Stimulated activated CD4-positive, alpha-beta T cell treated with anti-CD3 and anti-CD28 coated beads, Interleukin-2, amount 100 ng/mL, for 24 hours (primary cell): ENCODE data around the gene PRKCE.
A peak's percentile ranks its signal among the peaks of the same experiment; 100 is the strongest.

ENCODE experiments used
- DNase-seq, 2 donors: peaks; one replicate each; pipeline ENCODE4 v3.0.0-alpha.2; 2020

The PRKCE gene

DNA sequence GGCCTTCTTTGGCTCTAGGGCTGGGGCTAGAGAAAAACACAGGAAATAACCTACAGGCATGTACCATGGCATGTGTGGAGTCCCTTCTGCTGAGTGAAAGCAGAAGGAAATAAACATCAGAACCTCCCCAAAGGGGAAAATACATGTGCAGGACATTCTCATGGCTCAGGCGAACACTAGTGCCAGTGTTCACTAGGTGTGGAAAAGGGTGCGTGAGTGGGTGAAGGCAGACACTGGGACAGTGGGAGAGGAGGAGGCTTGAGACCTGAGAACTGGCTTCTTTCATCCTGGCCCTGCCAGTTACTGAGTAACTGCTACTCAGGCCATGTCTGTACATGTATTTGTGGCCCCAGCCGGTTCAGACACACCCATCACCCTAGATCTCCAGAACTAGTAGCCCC is 268.2 kb downstream of the PRKCE start:
- no peak for DNase-seq

DNA sequence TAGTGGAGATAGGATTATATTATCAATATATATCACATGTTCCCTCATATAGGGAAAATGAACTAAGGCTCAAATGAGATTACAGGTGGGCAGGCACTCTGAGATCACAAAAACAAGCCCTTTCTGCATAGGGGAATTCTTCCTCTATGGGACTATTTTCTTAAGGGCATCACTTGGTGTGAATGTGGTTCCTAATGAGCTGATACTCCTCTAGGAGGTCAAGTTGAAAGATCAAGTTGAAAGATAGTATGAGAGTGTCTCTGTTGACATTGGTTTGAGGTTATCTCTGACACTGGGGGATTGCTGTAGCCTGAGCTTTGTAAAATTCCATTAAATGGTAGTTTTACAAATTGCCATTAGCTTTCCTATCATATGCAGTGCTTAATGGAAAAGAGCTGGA is 270.4 kb downstream of the PRKCE start:
- DNase-seq = no peak

DNA sequence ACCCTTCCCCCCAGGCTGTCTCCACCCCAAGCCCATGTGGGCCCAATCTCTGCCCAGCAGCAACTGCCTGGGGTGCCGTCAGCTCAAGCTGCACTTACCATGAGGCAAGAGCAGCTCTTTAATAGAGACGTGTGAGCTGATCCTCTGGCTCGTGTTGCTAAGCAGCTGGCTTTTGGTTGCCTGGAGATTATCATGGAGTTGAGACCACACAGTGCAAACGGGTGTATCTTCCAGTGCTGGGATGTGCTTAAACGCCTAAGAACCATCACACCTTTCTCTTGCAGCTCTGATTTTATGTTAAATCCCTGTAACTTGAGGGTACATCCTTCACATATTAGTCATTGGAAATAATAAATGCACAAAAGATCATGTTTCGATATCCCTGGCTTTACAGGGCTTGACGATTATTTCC is 271.1 kb downstream of the PRKCE start:
- DNase-seq = no peak

DNA sequence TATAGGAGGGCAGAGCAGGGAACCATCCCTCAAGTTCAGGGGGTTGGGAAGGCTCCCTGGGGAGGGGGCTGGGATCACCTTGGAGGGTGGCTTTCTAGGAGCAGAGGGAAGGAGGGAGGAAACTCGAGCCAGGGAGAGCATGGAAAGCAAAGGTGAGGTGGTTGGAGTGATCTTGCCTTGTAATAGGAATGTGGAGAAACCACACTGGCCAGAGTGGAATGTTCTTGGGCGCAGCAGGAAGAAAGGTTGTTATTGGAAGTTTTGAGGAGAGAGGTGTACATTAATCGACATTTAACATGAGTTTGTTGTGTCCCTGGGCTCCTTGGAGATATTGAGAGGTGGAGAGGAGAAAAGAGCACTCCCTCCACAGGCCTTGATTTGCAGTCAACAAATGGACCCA is 272.2 kb downstream of the PRKCE start:
- DNase-seq = no peak

DNA sequence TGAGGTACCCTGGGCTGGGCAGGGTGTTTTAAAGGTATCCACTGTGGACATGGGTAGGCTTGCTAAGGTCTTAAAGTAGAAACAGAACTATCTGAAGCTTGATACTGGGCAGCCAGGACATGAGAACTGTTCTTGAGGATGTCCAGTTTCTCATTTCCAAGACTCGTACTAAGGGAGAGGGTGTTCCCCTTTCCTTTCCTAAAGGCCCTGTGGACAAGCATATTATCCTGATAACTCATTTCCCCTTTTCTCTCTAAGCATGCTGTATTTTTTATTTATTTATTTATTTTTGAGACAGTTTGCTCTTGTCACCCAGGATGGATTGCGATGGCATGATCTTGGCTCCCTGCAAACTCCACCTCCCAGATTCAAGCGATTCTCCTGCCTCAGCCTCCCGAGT is 273.6 kb downstream of the PRKCE start:
- no peak for DNase-seq

DNA sequence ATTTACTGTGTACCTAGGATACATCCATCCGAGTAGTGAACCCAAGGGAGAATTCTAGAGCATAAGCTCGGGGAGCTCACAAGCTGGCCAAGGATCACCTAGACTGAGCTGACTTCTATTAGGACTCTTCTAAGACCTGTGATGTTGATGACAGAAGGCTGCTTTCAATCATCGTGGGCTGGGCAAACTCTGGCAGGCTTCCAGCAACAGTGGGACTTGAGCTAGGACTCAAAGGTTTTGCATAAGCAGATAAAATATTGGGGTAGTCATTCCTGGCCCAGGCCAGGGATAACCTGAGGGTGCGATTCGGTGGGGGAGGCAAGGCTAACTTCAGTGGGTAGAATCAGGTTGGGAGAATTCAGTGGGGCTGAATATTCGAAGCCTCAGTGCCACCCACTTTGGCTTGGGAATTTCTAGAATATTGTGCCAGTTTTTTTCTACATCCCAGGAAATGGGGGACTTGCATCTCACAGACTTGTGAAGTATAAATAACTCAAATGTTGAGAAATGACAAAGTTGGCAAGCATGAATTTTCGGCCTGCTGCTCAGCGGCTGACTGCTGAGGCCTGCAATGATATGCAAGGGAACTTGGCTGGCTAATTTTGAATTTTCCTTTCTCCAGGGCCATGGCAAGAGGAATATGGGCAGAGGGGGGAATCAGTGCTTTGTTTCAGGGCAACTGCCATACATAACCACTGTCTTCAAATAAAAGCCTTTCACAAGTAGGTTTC is 274.3 kb downstream of the PRKCE start:
- DNase-seq = no peak

DNA sequence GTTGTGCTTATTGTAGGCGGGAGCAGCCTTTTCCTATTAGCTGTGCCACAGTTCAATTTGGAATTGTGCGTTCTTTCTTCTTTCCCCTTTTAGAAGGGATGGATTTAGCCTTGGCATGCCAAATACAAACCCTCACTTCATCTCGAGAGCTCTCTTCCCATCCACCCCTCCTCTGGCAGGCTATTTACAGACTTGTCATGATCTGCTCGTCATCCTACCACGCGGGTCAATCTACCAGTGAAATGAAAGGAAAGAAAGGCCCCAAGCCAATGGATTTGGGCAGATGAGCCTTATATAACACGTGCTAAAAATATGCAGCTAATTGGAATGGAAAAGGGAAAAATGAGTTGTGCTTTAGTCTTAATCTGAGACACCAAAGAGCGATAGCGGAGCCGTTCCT is 277.5 kb downstream of the PRKCE start:
- no peak for DNase-seq

DNA sequence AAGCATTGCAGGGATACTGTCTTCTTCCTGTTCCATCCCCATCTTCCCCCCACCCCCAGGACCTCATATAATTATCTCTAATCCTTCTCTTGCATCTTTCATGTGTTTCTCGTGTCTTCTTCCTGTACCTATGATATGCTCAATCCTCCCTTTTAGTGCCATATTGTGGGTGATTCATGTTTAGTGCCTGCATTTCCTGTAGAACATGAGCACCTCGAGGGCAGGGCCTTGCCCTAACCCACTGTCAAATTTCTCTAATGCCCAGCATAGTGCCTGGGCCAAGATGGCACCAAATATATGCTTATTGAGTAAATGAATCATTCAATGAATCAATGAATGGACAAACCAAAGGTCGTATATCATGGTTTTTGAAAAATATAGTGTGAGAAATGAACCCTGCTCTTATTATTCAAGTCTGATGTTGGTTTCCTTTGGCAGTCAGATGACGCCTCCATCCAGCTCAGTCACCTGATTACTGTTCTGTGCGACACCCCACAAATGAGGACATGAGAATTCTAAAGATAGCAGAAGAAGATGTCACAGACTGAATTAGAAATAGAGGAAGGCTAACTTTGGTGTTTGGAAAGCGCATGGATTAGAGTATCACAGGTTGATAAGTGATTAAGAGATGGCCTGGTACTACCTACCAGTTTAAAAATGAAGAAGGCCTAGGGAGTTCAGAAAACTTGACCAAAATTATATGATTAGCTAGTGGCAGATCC is 278.4 kb downstream of the PRKCE start:
- DNase-seq = no peak

DNA sequence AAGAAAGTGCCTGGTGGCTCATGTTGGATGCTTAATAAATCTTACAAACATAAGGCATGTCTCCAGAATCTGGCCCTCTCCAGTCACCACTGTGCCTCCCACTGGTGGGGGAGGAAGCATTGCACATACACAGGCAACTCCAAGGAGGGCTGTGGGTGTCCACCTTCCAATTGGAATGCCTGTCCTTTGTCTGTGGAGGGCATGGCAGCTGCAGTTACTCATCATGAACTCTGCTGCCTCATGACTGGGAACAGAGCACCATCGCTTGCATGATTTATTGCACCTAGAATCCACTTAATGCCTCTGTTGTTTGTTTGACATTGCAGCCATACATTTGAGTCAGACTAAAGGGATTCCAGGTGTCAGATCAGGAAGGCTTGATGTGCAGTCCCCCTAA is 278.9 kb downstream of the PRKCE start:
- no peak for DNase-seq

DNA sequence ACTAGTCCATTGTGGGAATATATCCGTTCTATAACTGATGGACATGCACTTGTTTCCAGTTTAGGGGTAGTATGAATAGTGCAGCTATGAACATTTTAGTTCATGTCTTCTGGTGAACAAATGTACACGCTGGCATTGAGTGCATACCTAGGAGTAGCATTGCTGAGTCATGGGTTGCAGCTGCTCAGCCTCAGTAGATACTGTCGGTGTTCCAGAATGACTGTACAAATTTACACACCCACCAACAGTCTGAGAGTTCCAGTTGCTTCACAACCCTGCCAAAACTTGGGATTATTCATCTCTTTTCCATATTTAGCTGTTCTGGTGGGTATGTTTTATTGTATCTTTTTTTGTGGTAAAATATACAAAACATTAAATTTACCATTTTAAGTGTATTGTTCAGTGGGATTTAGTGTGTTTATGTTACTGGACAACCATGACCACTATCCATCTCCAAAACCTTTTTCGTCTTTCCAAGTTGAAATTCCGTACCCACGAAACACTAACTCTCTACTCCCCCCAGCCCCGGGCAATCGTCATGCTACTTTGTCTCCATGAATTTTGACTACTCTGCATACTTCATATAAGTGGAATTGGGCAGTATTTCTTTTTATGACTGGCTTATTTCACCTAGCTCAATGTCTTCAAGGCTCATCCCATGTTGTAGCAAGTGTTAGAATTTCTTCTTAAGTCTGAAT is 281.0 kb downstream of the PRKCE start:
- DNase-seq = no peak

DNA sequence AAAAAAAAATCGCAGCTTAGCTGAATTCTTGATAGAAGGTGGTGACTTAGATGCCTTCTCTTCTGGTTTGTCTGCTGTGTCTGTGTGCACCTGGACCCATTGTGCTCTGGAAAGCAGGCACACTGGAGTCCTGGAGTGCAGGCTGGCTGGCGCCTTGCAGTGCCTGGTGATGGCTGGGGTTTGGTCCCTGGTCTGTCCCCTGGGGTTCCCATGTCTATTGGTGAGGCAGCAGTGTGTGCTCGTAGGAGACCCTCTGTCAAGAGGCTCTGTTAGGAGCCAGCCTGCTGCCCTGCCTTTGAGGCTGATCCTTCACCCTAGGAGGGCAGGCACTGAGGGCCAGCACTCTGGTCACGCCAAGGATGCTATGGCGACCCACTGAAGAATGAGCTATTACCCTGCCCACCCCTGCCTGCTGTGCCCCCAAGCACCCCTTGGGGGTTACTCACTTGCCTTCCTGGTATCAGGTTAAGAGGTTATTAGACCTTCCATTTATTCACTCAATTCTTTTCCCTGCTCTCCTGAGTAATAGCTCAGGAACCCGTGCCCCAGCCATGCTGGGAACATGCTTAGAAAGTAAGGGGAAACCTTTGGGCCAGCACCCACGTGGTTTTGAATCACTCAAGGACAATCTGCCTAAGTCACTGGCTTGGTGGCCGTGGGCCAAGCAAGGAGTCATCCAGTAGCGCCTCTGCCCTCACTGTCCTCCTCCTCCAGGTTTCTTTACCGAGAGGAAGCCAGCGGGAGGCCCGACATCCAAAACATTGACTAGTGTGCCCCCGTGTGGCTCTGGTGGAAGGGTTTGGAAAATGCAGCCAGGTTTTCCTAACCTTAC is 284.5 kb downstream of the PRKCE start:
- DNase-seq = peak; percentile 31 to 57

DNA sequence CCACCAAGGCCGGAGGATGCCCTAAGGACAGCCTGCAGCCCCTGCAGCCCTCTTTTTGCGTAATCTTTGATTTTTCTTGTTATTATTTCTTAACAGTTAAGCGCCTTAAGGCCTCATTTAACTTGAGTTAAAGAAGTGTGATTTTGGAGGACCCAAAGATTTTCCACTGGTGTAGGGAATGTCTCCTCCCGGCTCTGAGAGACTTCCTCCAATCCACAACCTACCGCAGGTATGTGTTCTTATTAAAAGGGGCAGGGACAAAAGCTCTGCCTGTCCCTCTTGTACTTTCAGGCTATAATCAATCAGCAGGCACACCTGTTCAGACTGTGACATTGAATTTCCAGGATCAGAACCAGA is 285.1 kb downstream of the PRKCE start:
- no peak for DNase-seq

DNA sequence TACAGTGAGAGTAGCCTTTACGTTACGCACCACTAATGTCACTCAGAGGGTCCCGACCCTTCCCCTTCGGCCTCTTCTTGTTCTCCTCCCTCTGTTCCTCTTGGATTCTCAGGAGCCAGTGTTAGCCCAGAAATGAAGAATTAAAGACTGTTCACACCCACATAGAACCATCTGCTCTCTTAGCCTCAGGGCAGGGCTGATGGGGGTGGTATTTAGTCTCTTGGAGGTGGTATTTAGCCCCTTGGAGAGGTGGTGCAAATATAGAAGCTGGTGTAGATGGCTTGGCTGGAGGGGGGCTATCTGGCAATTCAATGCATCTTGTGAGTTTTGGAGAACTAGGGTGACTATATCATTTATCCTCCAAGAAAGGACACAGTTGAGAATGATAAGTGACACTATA is 286.5 kb downstream of the PRKCE start:
- DNase-seq = no peak

DNA sequence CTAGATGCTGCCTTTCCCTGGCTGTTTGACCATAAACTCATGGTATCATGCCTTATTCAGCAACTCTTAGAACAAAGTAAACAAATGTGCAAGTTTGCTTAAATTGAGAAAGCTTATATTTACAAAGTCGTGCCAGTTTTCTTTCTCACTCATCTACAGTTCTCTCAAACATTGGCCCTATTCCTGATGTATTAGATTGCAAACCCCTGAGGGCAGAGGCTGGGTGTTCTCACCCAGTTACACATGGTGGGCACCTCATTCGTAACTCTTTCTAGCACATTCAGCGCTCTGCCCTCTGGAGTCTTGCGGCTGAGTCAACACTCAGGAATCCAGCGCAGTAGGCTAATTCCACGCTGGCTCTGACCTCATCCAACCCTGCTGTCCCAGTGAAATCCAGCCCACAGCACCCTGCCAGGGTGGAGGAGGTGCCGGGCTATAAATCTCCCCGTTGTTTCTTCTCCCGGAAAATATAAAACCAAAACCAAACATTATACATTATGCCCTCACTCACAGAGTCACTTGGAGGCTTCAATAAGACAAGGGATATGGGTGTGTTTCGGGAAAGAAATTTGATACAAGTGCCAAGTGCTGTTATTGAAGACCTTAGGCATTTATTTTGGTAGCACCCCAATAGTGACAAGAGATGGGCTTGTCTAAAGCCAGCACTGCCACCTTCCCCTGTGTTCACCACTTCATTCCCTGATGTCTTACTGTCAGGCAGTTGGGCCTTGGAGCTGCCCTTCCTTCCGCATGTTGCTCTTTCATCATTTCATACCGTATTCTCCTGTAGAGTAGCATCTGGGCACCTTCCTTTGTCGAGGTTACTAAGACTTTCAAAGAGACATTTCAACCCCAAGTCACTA is 287.4 kb downstream of the PRKCE start:
- DNase-seq = no peak

DNA sequence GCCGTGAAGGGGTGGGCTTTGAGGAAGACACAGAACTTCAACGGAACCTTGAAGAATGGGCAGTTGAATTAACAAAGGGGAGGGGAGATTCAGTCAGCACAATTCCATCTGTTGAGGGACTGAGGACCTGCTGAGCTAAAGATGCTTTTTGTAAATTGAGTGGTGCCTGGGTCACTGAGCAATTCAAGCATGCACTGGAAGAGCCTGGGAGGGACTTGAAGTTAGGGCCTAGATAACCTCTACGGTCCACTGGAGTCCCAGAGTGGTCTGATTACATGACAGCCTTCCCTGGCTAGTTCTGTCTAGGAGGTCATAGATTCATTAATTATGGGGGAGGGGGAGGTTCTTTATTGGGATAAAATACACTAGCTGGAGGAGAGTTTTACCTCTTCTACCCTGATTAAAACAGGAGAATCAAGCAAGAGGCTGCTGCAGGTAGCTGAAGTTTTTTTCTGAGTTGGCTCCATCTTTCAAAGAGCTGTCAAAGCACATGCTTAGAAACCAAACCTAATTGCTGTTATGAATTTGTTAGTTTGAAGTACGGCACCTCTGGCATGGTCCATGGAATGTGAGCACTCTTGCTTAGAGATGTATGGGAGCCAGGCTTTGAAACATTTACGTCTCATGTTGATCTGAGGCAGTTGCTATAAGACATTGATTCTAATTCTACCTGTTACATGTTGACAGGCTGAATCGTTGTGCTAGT is 290.2 kb downstream of the PRKCE start:
- DNase-seq = no peak

DNA sequence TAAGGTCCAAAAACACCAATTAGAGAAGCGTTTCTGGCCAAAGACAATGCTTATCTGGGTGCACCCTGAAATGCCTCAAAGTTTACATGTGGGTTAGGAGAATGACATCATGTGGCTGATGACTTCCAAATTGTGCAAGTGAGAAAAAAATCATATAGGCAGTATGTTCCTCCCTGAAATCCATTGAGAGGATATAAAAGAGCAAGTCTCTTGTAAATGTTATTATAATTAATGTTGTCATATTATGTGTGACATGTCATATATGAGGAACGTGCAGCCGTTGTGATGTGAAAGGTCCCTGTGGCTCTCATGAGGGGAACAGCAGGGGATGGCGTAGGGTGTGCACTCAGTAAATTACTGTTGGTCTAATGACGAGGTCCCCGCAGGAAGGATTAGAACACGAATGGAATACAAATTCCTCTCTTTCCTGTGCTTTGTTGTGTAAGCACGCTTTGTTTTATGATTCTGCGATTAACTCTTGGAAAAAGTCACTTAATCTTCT is 290.8 kb downstream of the PRKCE start:
- no peak for DNase-seq

DNA sequence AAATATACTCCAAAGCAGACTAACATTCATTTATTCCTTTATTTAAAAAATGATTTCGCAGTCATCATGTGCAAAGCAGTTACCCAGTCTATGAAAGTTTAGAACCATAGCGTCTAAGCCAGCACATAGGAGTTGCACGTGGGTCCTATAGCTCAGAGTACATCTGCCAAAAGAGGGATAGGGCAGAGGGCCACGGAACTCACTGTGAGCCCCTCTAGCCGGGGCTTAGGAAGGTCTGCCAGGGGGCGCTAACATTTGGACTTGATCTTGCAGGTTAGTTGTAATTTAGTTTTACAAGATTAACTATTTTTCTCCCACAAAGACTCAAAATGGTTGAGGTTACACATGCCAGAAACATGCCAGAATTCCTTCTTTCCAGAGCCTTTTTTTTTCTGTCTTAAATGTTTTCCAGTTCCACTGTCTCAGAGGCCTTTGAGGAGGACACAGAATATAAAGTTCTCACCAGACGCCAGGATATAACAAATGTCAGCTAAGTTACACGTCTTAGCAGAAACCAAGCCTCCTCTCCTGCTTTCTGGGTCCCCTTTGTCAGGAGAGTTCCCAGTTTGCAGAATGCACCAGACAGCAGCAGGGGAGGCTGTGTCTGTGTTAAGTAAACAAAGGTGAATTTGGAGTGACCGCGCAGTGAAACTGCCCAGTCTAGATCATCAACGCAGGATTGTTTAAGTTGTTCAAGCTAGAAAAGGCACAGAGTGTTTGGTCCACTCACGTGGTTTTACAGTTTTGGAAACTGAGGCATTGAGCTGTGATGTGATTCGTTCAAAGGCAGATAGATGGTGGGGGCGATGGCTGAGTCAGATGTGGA is 292.0 kb downstream of the PRKCE start:
- no peak for DNase-seq

DNA sequence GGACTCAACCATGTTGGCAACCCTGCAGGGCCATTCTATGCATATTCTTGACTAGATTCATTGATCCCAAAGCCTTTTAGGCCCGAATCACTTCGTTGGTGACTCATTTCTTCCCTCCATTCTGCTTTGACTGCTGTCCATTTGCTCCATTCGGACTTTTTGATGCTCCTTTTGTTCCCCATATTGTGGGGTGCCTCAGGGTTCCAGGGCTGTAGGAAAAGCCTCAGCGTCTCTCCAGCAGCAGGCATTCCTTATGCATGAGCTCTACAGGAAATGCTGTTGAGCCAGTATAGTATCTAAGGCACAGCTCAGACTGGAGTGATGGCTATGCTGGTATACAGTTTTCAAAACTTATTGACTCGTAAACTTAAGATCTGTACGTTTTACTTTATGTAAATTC is 292.6 kb downstream of the PRKCE start:
- DNase-seq = no peak

DNA sequence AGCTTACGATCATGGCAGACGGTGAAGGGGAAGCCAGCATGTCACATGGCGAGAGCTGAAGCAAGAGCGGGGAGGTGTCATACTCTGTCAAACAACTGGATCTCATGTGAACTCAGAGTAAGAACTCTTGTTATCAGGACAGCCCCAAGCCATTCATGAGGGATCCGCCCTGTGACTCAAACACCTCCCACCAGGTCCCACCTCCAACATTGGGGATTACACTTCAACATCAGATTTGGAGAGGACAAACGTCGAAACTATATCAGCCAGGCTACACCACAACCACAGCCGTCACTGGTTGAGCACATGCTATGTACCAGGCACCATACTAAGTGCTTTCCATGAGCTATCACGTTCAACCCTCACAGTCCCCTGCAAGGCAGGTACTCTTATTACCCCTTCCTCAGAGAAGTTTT is 293.8 kb downstream of the PRKCE start:
- no peak for DNase-seq

DNA sequence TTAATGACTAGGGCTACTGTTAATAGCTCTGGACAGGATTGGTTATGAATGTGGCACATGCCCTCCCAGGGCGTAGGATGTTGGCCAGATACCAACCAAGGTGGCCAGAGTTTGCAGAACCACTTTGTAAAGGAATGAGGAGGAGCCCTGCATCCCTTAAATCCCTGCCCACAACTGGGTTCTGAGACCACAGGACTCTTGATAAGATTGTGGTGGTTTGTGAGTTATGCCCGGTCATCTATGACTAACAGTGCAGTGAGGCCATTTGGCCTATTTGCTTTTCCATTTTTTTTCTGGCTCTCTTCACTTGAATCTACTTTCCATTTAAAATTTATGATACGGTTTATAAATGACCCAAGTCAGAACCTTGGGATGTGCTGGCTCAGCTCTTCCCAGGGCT is 294.5 kb downstream of the PRKCE start:
- no peak for DNase-seq

DNA sequence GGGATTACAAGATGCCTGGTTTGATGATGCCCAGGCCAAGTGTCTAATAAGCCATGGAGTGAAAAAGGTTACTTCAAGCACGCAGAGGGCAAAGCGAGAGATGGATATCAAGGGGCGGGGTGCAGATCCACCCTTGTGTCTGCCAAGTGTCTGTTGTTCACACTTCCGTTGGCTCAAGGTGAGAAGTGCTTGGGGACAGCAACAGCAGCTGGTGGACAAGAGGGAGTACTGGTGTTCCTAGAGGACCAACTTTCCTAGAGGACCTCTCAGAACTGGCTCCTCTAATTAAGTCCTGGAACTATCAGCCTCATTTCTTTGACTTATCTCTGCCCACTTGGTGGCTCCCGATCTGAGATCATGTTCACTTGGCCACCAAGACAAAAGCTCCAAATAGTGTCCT is 299.1 kb downstream of the PRKCE start:
- no peak for DNase-seq
